Measurements from ENCODE around the gene SELENOM. TPM values are rescaled to one million over a fixed set of nuclear protein-coding genes. Genes with fewer than 3 reads are reported as not detected.

SELENOM gene
- total RNA-seq, 2 experiments from 2014 or later, result 2.3 to 2.4 TPM

DNA sequence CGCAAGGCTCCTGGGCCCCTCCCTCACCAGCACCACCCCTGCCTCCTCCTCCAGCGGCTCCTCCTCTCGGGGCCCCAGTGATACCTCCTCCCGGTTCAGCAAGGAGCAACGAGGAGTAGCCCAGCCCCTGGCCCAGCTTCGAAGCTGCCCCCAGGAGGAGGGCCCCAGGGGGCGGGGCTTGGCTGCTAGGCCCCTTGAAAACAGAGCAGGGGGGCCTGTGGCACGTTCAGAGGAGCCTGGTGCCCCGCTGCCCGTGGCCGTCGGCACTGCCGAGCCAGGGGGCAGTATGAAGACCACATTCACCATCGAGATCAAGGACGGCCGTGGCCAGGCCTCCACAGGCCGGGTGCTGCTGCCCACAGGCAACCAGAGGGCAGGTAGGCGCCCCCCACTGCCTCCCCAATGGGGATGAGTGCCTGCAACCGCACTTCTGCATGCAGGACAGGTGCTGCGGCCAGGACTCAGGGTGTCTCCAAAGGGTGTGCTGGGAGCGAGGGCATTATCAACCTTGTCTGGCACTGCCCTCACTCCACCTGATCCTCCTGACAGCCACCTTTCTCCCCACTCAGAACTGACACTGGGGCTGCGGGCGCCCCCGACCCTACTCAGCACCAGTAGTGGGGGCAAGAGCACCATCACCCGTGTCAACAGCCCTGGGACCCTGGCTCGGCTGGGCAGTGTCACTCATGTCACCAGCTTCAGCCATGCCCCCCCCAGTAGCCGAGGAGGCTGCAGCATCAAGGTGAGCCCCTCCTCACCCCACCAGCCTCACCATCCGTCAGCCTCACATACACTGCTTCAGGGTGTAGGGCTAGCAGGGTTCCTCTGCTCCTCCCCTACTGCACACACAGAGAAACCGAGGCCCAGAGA lies 16.0 kb downstream of the SELENOM start:
- no peak overlapping the region for H3K27ac Mint-ChIP-seq
- POLR2A ChIA-PET, result no interaction called here
- peaks cover 11% of the 10 kb centered on the region for H3K36me3 Mint-ChIP-seq (ENCODE audit: low read depth)
- peaks cover 1% of the 10 kb centered on the region for H3K4me1 Mint-ChIP-seq
- CTCF ChIA-PET, result no interaction called here
- no peak for DNase-seq
- H3K9me3 Mint-ChIP-seq, result no peaks in the 10 kb centered on the region
- H3K27me3 Mint-ChIP-seq, result no peaks in the 10 kb centered on the region
- H3K4me3 Mint-ChIP-seq, result no peak overlapping the region

DNA sequence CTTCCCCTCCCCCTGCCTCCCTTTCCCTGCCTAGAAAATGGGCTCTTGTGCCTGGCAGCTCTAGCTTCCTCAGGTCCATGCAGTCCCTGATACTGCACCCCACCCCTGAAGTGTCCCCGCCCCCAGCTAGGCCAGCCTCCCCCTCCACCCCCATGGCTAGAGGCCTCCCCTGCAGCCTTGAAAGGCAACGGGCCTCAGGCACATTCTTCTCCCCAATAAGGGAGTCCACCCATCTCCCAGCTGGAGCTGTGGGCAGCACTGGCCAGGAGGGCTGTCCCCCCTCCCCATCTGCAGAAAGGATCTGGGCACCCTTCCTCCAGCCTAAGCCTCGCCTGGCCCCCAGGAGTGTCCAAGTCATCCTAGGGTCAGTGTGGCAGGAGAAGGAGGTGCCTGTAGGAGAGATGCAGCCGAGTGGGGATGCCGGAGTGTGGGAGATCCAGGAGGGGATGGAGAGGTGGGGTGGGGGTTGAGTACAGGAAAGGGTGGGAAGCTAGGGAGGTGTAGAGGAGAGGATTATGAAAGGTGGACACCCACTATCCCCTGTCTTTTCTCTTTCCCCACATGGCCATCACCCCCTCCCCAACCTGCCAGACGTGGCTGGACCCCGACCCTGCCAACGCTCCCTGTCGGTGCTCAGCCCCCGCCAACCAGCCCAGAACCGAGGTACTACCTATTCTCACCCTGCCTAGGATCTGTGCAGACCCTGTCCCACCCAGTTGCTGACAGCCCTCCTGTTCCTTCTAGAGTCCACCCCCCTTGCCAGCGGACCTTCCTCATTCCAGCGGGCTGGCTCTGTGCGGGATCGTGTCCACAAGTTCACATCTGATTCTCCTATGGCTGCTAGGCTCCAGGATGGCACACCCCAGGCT lies 16.9 kb downstream of the SELENOM start:
- H3K36me3 Mint-ChIP-seq (ENCODE audit: low read depth), result peaks cover 4% of the 10 kb centered on the region
- no peak overlapping the region for H3K27ac Mint-ChIP-seq
- H3K27me3 Mint-ChIP-seq, result no peaks in the 10 kb centered on the region
- CTCF ChIA-PET, result no interaction called here
- no peak overlapping the region for H3K4me3 Mint-ChIP-seq
- POLR2A ChIA-PET, result no interaction called here
- peaks cover 3% of the 10 kb centered on the region for H3K4me1 Mint-ChIP-seq
- H3K9me3 Mint-ChIP-seq, result no peaks in the 10 kb centered on the region
- no peak for DNase-seq

DNA sequence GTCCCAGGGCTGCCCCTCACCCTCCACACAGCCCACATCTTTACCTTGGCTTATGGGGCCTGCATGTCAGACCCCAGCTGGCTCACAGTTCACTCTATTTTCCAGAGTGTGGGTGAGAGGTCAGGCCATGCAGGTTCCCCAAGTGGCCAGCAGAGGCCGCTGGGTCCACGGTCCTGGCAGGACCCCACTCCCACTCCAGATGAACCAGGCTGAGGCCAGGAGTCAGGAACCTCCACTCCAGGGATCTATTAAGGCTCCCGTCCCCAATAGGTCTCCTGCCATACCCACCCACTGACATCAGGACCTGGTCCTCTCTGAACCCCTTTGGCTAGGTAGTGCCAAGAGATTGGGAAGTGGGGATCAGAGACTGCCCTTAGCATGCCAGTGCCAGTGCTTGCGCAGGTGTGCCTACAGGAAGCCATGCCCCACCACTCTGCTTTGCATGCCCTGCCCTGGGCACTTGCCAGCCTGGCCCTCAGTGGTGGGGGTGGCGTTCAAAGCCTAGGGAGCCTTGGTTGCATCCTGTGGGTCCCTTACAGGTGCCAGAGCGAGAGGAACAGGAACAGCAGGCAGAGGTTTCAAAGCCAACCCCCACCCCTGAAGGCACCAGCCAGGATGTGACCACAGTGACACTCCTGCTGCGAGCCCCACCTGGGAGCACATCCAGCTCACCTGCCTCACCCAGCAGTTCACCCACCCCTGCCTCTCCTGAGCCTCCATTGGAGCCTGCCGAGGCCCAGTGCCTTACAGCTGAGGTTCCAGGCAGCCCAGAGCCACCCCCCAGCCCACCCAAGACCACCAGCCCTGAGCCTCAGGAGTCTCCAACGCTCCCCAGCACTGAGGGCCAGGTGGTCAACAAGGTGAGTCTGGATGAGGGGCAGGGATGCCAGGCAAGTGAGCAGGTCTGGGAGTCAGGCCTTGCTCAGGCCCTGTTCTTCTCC lies 17.9 kb downstream of the SELENOM start:
- ChIA-PET CTCF (no interaction called here), POLR2A (no interaction called here)
- Mint-ChIP-seq H3K27ac (no peak overlapping the region), H3K4me3 (no peak overlapping the region), H3K36me3 (ENCODE audit: low read depth) (peaks cover 4% of the 10 kb centered on the region), H3K4me1 (peaks cover 5% of the 10 kb centered on the region), H3K27me3 (no peaks in the 10 kb centered on the region), H3K9me3 (no peaks in the 10 kb centered on the region)
- peak; percentile 46 for DNase-seq

DNA sequence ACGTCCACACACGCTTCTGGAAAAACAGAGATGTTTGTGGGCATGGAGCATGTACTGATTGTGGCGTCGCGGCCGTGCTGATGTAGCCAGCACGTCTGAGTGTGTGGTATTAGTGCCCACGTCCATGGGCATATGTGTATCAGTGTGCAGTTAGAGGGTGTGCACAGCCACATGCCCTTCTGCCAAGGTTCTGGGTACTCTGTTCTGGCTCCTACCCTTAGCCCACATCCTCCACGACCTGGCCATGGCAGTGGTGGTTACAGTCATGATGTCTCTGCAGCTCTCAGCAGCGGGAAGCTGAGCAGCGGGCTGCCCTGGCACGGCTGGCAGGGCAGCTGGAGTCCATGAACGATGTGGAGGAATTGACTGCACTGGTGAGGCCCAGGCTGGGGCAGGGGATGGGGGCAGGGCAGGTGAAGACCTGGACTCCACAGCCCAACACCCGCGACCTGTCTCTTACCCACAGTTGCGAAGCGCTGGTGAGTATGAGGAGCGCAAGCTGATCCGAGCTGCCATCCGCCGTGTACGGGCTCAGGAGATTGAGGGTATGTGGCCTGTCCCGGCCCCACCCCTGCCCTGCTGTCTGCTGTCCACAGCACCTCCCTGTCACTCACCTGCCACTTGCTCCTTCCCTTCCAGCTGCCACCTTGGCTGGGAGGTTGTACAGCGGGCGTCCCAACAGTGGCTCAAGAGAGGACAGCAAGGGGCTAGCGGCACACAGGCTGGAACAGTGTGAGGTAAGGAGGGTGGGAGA lies 19.0 kb downstream of the SELENOM start:
- H3K4me3 Mint-ChIP-seq, result no peak overlapping the region

DNA sequence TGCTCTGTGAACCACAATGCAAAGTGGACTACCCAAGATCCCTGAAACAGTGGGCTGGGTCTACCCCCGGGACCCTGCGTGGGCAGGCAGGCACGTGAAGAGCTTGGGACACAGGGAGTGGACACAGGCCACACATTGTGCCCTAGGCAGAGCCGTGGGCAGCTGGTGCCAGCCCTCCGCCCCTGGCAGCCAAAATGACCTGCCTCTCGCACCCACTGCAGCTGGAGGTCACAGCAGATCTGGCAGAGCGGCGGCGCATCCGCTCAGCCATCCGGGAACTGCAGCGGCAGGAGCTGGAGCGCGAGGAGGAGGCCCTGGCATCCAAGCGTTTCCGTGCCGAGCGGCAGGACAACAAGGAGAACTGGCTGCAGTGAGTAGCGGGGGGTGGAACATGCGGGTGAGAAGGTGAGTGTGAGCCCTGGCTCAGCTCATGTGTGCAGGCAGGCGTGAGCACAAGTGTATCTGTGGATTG lies 19.6 kb downstream of the SELENOM start:
- ChIA-PET POLR2A (no interaction called here), CTCF (no interaction called here)
- peaks cover 22% of the 10 kb centered on the region for H3K4me1 Mint-ChIP-seq
- no peak for DNase-seq
- H3K4me3 Mint-ChIP-seq, result no peak overlapping the region
- H3K36me3 Mint-ChIP-seq (ENCODE audit: low read depth), result peaks cover 4% of the 10 kb centered on the region
- H3K27ac Mint-ChIP-seq, result no peak overlapping the region
- no peaks in the 10 kb centered on the region for H3K27me3 Mint-ChIP-seq
- no peaks in the 10 kb centered on the region for H3K9me3 Mint-ChIP-seq

More for the DNA sequence above, 19.0 kb downstream of the SELENOM start:
- CTCF ChIA-PET, result no interaction called here
- POLR2A ChIA-PET, result no interaction called here
- no peaks in the 10 kb centered on the region for H3K27me3 Mint-ChIP-seq
- H3K36me3 Mint-ChIP-seq (ENCODE audit: low read depth), result peaks cover 4% of the 10 kb centered on the region
- H3K9me3 Mint-ChIP-seq, result no peaks in the 10 kb centered on the region
- H3K4me1 Mint-ChIP-seq, result peaks cover 15% of the 10 kb centered on the region
- H3K27ac Mint-ChIP-seq, result no peak overlapping the region
- no peak for DNase-seq

- Mint-ChIP-seq H3K4me3 (no peak overlapping the region), H3K27me3 (no peaks in the 10 kb centered on the region), H3K36me3 (ENCODE audit: low read depth) (peaks cover 4% of the 10 kb centered on the region), H3K9me3 (no peaks in the 10 kb centered on the region), H3K4me1 (peaks cover 31% of the 10 kb centered on the region), H3K27ac (no peak overlapping the region)
- ChIA-PET CTCF (interaction anchor here (0.7 to 2.8 kb wide), 2 partner anchors 8 to 18 kb away, joined by 3 to 17 read pairs; no protein-coding TSS in a partner anchor), POLR2A (interaction anchor here (2.0 kb wide), 1 partner anchor 20 kb away, joined by 9 read pairs; the partner anchor contains the start of gene SELENOM)
- no peak for DNase-seq
Observed at GRCh38 chr22:31086703-31087330, 20.6 kb downstream of the SELENOM start.

DNA sequence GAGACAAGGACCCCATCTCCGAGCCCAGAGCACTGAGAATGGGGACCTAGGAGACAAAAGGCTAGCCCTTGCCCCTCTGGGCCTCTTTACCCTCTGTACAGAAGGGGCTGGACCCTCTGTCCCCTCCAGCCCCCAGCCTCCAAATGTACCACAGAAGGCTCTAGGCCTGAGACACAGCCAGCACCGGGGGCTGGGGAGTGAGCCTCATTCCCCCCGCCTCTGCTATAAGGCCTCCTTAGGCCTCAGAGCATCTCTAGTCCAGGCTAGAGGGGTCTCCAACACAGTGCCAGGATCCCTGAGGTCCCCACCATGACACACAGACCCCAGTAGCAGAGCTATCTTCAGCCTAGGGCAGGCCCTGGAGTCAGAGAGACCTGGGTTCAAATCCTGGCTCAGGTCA lies 21.4 kb downstream of the SELENOM start:
- H3K27ac Mint-ChIP-seq, result no peak overlapping the region
- H3K4me3 Mint-ChIP-seq, result peak overlapping the region; percentile 76
- POLR2A ChIA-PET, result interaction anchor here (1.4 to 4.1 kb wide), 6 partner anchors 21 to 451 kb away, joined by 3 to 40 read pairs (median 6); partner anchors contain the start of genes MORC2, SELENOM and TUG1
- no peak for DNase-seq
- H3K4me1 Mint-ChIP-seq, result peaks cover 35% of the 10 kb centered on the region
- no peaks in the 10 kb centered on the region for H3K27me3 Mint-ChIP-seq
- CTCF ChIA-PET, result interaction anchor here (0.7 to 4.5 kb wide), 11 partner anchors 9 to 323 kb away, joined by 3 to 42 read pairs (median 9); partner anchors contain the start of genes MORC2, RNF185, SELENOM and TUG1
- H3K36me3 Mint-ChIP-seq (ENCODE audit: low read depth), result peaks cover 4% of the 10 kb centered on the region
- H3K9me3 Mint-ChIP-seq, result no peaks in the 10 kb centered on the region

DNA sequence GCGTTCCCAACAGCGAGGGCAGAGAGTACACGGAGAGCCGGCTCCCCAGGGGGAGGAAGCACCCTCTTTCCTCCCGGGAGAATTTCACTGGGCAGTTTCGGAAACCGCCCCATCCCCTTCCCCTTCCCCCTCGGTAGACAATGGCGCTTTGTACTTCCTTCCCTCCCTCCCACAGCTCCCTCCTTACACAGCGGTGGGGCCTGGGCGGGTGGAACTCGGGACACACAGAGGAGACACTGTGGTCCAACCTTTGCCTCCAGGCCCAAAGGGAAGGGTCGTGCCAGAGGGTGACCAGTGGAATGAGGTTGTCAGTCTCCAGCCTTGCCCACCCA lies 21.9 kb downstream of the SELENOM start:
- Mint-ChIP-seq H3K36me3 (ENCODE audit: low read depth) (peaks cover 4% of the 10 kb centered on the region), H3K4me1 (peaks cover 39% of the 10 kb centered on the region), H3K27me3 (no peaks in the 10 kb centered on the region), H3K27ac (peak overlapping the region; percentile 73), H3K4me3 (peak overlapping the region; percentile 76), H3K9me3 (no peaks in the 10 kb centered on the region)
- ChIA-PET CTCF (interaction anchor here (0.5 to 4.5 kb wide), 23 partner anchors 9 to 450 kb away, joined by 3 to 42 read pairs (median 6); partner anchors contain the start of genes MORC2, RNF185, SELENOM and SLC35E4), POLR2A (interaction anchor here (0.8 to 4.1 kb wide), 11 partner anchors 18 to 450 kb away, joined by 3 to 40 read pairs (median 4); partner anchors contain the start of genes MORC2, PIK3IP1, SELENOM and TUG1)
- DNase-seq, result no peak

DNA sequence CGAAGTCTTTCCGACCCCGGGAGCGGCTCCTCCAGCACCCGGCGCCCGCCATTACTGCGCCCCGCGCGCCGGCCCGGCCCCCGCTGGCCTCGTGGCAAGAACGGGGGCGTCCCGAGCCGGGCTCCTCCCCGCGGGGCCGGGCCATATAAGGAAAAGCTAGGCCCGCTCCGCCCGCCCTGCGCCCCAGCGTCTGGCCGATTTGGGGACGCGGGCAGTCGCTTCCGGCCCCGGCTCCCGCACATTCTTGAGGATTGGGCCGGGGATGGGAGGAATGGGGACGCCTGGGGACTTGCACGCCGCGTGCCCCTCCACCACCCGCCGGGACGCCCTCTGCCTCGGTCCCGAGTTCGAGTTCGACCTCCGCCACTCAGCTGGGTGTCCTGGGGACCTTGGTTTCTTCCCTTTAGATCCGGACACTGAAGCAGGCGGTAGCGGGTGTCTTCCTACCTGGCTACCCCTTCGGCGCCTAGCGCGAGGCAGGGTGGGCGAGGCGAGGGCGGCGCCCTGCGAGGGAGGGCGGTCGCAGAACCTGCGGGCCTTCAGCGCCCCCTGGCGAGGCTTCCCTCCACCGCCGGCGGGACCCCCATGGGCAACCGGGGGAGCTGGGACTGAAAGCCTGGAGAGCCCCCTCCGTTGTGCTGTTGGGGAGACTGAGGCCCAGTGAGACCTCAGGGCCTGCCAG lies 22.4 kb downstream of the SELENOM start:
- POLR2A ChIA-PET, result interaction anchor here (0.5 to 4.1 kb wide), 19 partner anchors 9 to 450 kb away, joined by 3 to 40 read pairs (median 4); partner anchors contain the start of genes MORC2, PIK3IP1, SELENOM and TUG1
- Mint-ChIP-seq H3K4me1 (peaks cover 40% of the 10 kb centered on the region), H3K4me3 (peak overlapping the region; percentile 82), H3K36me3 (ENCODE audit: low read depth) (peaks cover 4% of the 10 kb centered on the region), H3K27me3 (no peaks in the 10 kb centered on the region), H3K9me3 (no peaks in the 10 kb centered on the region), H3K27ac (peak overlapping the region; percentile 73)
- DNase-seq, result peak; percentile 89
- CTCF ChIA-PET, result interaction anchor here (0.5 to 4.5 kb wide), 29 partner anchors 10 to 450 kb away, joined by 3 to 42 read pairs (median 5); partner anchors contain the start of genes MORC2, RNF185, SELENOM and SLC35E4

DNA sequence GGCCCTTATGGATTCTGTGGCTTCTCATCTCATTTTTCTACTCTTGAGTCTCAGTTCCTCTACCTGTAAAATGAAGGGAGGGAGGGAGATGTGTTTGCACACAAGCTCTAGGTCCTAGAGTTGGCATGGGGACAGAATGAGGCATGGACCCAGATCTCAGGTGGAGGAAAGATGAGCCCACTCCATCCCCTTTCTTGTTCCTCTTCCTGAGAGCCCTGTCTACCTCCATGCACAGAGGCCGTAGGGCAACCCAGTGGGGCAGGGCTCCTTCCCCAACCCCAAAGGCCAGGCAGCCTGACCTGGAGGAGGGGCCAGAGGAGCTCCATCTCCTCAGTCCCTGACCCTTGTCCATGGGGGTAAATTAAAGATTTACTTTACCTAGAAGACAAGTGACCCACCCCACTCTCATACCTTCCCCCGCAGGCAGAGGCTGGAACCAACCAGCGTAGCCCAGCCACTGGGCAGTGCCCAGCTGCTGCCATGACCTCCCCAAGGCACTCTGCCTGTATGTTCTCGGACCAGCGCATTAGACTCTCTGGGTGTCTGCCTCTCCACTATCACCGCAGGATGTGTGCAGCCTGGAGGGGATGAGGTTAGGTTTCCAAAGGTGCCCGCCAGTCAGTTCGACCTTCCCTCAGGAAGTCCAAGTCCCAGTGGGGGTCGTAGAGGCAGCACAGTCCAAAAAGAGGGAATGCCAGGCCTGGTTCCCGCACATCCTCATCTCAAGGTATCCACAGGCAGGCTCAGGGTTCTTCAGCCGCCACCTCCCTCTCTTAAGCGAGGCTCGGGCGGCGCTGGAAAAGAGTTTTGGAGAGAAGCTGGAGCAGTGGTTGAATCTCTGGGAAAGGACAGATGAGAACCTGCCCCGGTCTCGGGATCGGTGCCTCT lies 23.2 kb downstream of the SELENOM start:
- Mint-ChIP-seq H3K36me3 (ENCODE audit: low read depth) (peaks cover 4% of the 10 kb centered on the region), H3K4me1 (peaks cover 40% of the 10 kb centered on the region), H3K4me3 (peak overlapping the region; percentile 82), H3K27ac (peak overlapping the region; percentile 61), H3K27me3 (no peaks in the 10 kb centered on the region), H3K9me3 (no peaks in the 10 kb centered on the region)
- POLR2A ChIA-PET, result interaction anchor here (0.5 to 4.1 kb wide), 19 partner anchors 10 to 730 kb away, joined by 3 to 40 read pairs (median 4); partner anchors contain the start of genes MORC2, PIK3IP1, SELENOM and TUG1
- DNase-seq, result peak; percentile 25
- CTCF ChIA-PET, result interaction anchor here (0.8 to 4.5 kb wide), 23 partner anchors 11 to 449 kb away, joined by 3 to 42 read pairs (median 6); partner anchors contain the start of genes MORC2, RNF185, SELENOM and SLC35E4

Data from activated CD4-positive, alpha-beta memory T cell treated with anti-CD3 and anti-CD28 coated beads, Interleukin-2, amount 10 ng/mL, durations not matched to agents 7 days and 5 days (primary cell).